ENCODE data around the gene CHD1.
A peak's percentile ranks its signal among the peaks of the same experiment; 100 is the strongest.

Gene CHD1

GRCh38 chr5:98905857-98906688, 22.7 kb downstream of the CHD1 start:
- Histone ChIP-seq H3K9me3 (ENCODE audit: control insufficient read depth, insufficient read depth, low read length) (no peaks in the 10 kb centered on the region), H3K4me3 (ENCODE audit: low read length) (no peak overlapping the region), H3K79me2 (ENCODE audit: control insufficient read depth, low read length) (peaks cover 44% of the 10 kb centered on the region), H3K9me2 (replicated peaks; ENCODE audit: control insufficient read depth, low read length) (no peaks in the 10 kb centered on the region), H3K27ac (ENCODE audit: low read depth, low read length) (no peak overlapping the region), H3K4me2 (ENCODE audit: low read length) (no peak overlapping the region), H3F3A (ENCODE audit: control insufficient read depth, insufficient read depth) (peaks cover 24% of the 10 kb centered on the region), H3K4me1 (ENCODE audit: control insufficient read depth, low read length) (no peaks in the 10 kb centered on the region), H3K27me3 (ENCODE audit: control insufficient read depth, low read length) (no peaks in the 10 kb centered on the region), H4K20me1 (ENCODE audit: control insufficient read depth, insufficient read depth, low read depth, low read length) (0 out of 2 replicates have a peak, but pooled peaks cover 17% of the 10 kb centered on the region), H3K36me3 (ENCODE audit: control insufficient read depth, low read length) (peaks cover 44% of the 10 kb centered on the region)
- peak; percentile 67 for TF ChIP-seq CTCF (IDR thresholded peaks at IDR 0.05; ENCODE audit: low read depth, low read length, poor library complexity, severe bottlenecking)
- no peak for TF ChIP-seq EZH2phosphoT487 (IDR thresholded peaks at IDR 0.05; ENCODE audit: borderline replicate concordance, low read length)

- Histone ChIP-seq H3K27ac (ENCODE audit: low read depth, low read length) (no peak overlapping the region), H3F3A (ENCODE audit: control insufficient read depth, insufficient read depth) (peaks cover 24% of the 10 kb centered on the region), H3K4me1 (ENCODE audit: control insufficient read depth, low read length) (no peaks in the 10 kb centered on the region), H3K9me2 (replicated peaks; ENCODE audit: control insufficient read depth, low read length) (no peaks in the 10 kb centered on the region), H3K36me3 (ENCODE audit: control insufficient read depth, low read length) (peaks cover 48% of the 10 kb centered on the region), H3K4me3 (ENCODE audit: low read length) (no peak overlapping the region), H3K79me2 (ENCODE audit: control insufficient read depth, low read length) (peaks cover 34% of the 10 kb centered on the region), H4K20me1 (ENCODE audit: control insufficient read depth, insufficient read depth, low read depth, low read length) (0 out of 2 replicates have a peak, but pooled peaks cover 13% of the 10 kb centered on the region), H3K27me3 (ENCODE audit: control insufficient read depth, low read length) (no peaks in the 10 kb centered on the region), H3K4me2 (ENCODE audit: low read length) (no peak overlapping the region), H3K9me3 (ENCODE audit: control insufficient read depth, insufficient read depth, low read length) (no peaks in the 10 kb centered on the region)
- TF ChIP-seq EZH2phosphoT487 (IDR thresholded peaks at IDR 0.05; ENCODE audit: borderline replicate concordance, low read length) = no peak
- TF ChIP-seq CTCF (IDR thresholded peaks at IDR 0.05; ENCODE audit: low read depth, low read length, poor library complexity, severe bottlenecking) = no peak
These were observed 24.0 kb downstream of the CHD1 start for GRCh38 chr5:98904780-98905179.

- Histone ChIP-seq H3F3A (ENCODE audit: control insufficient read depth, insufficient read depth) (peaks cover 18% of the 10 kb centered on the region), H3K27ac (ENCODE audit: low read depth, low read length) (no peak overlapping the region), H3K9me2 (replicated peaks; ENCODE audit: control insufficient read depth, low read length) (no peaks in the 10 kb centered on the region), H3K4me1 (ENCODE audit: control insufficient read depth, low read length) (no peaks in the 10 kb centered on the region), H4K20me1 (ENCODE audit: control insufficient read depth, insufficient read depth, low read depth, low read length) (0 out of 2 replicates have a peak, but pooled peaks cover 5% of the 10 kb centered on the region), H3K79me2 (ENCODE audit: control insufficient read depth, low read length) (peaks cover 21% of the 10 kb centered on the region), H3K36me3 (ENCODE audit: control insufficient read depth, low read length) (peaks cover 66% of the 10 kb centered on the region), H3K4me3 (ENCODE audit: low read length) (no peak overlapping the region), H3K9me3 (ENCODE audit: control insufficient read depth, insufficient read depth, low read length) (no peaks in the 10 kb centered on the region), H3K4me2 (ENCODE audit: low read length) (no peak overlapping the region), H3K27me3 (ENCODE audit: control insufficient read depth, low read length) (no peaks in the 10 kb centered on the region)
- TF ChIP-seq CTCF (IDR thresholded peaks at IDR 0.05; ENCODE audit: low read depth, low read length, poor library complexity, severe bottlenecking) = no peak
- TF ChIP-seq EZH2phosphoT487 (IDR thresholded peaks at IDR 0.05; ENCODE audit: borderline replicate concordance, low read length) = no peak
These were observed 26.1 kb downstream of the CHD1 start for GRCh38 chr5:98902733-98903132.
